HL-60 (cell line): Measurements from ENCODE around the gene ALPG.

Experiments
- DNase-seq, 2 experiments: peaks; one replicate each; pipeline ENCODE4 v3.0.0-alpha.2; 2010 to 2020; ENCODE audit warnings: low read depth in 1 of 2, low spot score in 1 of 2
- H3K27ac ChIP-seq: fragments of 250-450 bp; sonication (Bioruptor Pico); replicated peaks from 2 replicates; pipeline ENCODE4 v1.5.1; 2020; ENCODE audit warnings: mild to moderate bottlenecking, moderate library complexity
- H3K27me3 ChIP-seq: fragments of 250-450 bp; sonication (Bioruptor Pico); 2 replicates; pipeline ENCODE4 v1.5.1; 2021; ENCODE audit warnings: mild to moderate bottlenecking, moderate library complexity; ENCODE audit not compliant: insufficient read depth, poor library complexity, severe bottlenecking
- H3K4me3 ChIP-seq: replicated peaks from 2 replicates; pipeline ENCODE4 v1.5.1; 2011; ENCODE audit warnings: mild to moderate bottlenecking, control low read depth, low read length; ENCODE audit not compliant: insufficient read depth
- CTCF ChIP-seq: IDR thresholded peaks from one replicate; pipeline ENCODE4 v1.5.1; 2011; ENCODE audit warnings: low read length, control low read depth, inconsistent platforms; ENCODE audit not compliant: insufficient read depth
- GABPA ChIP-seq: IDR thresholded peaks from 2 replicates; pipeline ENCODE4 v1.6.1; 2012; ENCODE audit warnings: low read depth
- POLR2AphosphoS5 ChIP-seq: IDR thresholded peaks from 2 replicates; pipeline ENCODE4 v1.6.1; 2012; ENCODE audit warnings: low read depth
- REST ChIP-seq: IDR thresholded peaks from 2 replicates; pipeline ENCODE4 v1.6.1; 2012; ENCODE audit warnings: low read depth; ENCODE audit not compliant: insufficient replicate concordance
- SPI1 ChIP-seq: IDR thresholded peaks from 2 replicates; pipeline ENCODE4 v1.6.1; 2012; ENCODE audit warnings: low read depth, mild to moderate bottlenecking, borderline replicate concordance

Gene ALPG

GRCh38 chr2:232416521-232417470, 10.2 kb downstream of the ALPG start:
- TF ChIP-seq REST (no peak), CTCF (no peak), GABPA (no peak), POLR2AphosphoS5 (no peak), SPI1 (no peak)
- peaks cover 52% of the 10 kb centered on the region for H3K27me3 ChIP-seq
- no peak overlapping the region for H3K4me3 ChIP-seq
- H3K27ac ChIP-seq, result no peak overlapping the region
- no peak for DNase-seq

- Histone ChIP-seq H3K27ac (no peak overlapping the region), H3K27me3 (peaks cover 50% of the 10 kb centered on the region), H3K4me3 (no peak overlapping the region)
- TF ChIP-seq GABPA, result no peak
- TF ChIP-seq SPI1, result no peak
- no peak for TF ChIP-seq CTCF
- TF ChIP-seq REST, result no peak
- no peak for TF ChIP-seq POLR2AphosphoS5
- DNase-seq, result no peak
Measured at GRCh38 chr2:232417489-232417888, 10.8 kb downstream of the ALPG start.

- no peak overlapping the region for H3K4me3 ChIP-seq
- no peak overlapping the region for H3K27ac ChIP-seq
- DNase-seq, result no peak
- TF ChIP-seq GABPA (no peak), SPI1 (no peak), REST (no peak), CTCF (no peak), POLR2AphosphoS5 (no peak)
- peaks cover 44% of the 10 kb centered on the region for H3K27me3 ChIP-seq
Measured at GRCh38 chr2:232418056-232418455, 11.4 kb downstream of the ALPG start.
